Activated CD4-positive, alpha-beta T cell treated with anti-CD3 and anti-CD28 coated beads for 48 hours (primary cell): ENCODE results near the gene PTBP2.
"Not testable (repeated sequence)": the region's sequence is repeated elsewhere in the genome, so short reads cannot be mapped to it uniquely, and the experiment has no call there.

Source experiments
- DNase-seq: peaks from one replicate; pipeline ENCODE4 v3.0.0-alpha.2; 2020

Gene PTBP2

DNA sequence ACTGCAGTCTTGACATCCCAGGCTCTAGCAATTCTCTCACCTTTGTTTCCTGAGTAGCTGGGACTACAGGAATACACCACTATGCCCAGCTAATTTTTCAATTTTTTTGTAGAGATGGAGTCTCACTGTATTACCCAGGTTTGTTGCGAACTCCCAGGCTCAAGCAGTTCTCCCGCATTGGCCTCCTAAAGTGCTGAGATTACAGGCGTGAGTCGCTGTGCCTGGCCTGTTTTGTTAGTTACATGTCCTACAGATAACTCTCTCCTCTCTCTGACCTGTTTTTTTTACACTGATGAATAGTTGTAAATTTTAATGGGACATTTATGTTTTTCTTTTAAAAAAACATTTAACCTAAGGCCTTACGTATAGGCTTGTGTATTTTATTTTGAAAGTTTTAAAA is 19.8 kb downstream of the PTBP2 start:
- no peak for DNase-seq

DNA sequence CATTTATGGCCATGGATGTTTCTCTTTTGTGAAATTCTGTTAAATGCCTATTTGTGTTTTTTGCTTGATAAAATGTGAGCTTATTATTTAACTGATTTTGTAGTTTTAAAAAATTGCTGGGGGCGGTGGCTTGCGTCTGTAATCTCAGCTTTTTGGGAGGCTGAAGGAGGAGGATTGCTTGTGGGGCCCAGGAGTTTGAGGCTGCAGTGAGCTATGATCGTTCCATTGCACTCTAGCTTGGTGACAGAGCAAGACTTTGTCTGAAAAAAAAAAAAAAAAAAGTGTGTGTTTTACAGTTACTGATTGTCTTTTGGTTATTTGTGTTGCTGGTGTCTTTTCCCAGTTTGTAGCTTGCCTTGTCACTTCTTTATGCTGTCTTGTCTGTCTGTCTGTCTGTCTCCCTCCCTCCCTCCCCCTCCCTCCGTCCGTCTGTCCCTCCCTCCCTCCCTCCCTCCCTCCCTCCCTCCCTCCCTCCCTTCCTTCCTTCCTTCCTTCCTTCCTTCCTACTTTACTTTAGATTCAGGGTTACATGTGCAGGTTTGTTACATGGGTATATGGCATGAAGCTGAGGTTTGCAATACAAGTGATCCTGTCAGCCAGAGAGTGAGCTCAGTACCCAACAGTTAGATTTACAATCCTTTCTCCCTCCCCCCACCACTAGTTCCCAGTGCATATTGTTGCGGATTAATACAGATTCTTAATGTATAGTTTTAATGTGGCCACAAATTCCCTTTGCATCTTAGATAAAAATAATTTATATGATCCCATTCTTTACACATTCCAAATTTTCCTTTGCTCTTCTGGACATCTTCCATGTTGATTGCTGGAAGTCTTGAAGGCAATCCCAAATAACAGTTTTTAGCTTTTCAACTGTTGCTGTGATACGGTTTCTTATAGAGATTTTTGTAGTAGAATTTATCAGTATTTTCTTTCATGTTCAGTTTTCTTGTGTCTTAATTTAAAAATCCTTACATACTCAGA is 25.1 kb downstream of the PTBP2 start:
- no peak for DNase-seq

DNA sequence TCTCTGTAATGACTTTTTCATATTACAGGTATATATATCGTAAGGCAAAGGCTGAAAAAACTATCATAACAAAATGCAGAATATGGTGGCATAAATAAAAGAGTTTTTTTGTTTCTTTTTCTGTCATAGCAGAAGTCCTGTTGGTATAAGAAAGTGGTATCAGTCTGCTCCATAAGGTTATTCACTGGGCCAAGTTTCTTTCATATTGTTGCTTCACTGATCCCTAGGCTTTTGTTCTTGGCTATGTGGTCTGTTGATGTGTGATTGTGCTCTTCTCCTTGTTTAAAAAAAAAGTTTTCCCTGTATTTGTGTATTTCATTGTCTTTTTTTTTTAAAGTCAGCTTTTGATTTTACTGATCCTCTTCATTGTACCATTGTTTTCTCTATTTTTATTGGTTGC is 26.0 kb downstream of the PTBP2 start:
- no peak for DNase-seq

DNA sequence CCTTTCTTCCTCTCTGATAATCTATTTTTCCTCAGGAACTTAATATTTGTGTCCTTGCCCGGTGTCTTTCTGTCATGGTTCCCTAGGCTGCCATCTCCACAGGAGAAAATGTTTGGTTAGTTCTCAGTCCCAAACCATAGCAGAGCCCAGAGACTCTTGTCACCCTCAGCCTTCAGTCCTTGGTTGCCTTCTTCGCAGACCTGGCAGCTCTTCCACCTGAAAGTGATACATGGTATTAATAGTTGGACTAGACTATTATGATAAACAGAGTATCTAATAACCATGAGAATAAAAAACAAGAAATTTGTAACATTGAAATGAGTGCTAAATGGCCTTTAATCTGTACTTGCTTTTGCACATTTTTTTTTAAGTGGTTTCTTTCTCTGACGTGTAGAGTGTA is 26.5 kb downstream of the PTBP2 start:
- DNase-seq: no peak

DNA sequence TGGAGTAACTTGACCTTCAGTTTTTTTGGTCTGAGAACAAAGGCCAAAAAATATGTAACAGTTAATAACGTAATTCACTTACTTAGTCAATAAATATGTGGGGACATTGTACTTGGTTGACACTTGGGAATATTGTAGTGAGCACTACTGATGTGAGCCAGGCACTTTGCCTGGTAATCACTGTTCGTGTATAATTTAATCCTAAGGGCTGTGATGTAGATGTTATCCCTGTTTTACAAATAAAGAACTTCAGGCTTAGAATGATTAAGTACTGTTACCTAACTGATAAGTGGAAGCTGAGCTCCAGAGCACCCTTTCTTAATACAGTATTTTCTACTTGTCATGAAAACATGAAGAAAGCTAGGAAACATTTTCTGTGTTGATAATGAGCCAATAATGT is 28.0 kb downstream of the PTBP2 start:
- DNase-seq: no peak

DNA sequence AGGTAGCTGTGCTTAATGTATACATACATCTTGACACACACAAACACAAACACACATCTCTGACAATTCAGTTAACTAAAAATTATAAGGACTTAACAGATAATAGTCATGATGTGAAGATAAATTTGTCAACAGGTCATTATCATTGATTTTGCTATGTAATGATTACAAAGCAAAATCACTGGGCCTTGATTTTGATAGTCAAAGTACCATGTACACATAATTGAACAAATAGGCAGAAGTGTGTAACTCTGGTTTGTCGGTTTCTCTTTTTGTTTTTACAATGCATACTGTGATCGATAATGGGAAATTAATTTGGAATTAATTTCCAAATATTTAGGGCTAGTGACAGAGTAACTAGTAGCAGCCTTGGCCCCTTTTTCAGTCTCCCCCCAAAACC is 30.8 kb downstream of the PTBP2 start:
- no peak for DNase-seq

DNA sequence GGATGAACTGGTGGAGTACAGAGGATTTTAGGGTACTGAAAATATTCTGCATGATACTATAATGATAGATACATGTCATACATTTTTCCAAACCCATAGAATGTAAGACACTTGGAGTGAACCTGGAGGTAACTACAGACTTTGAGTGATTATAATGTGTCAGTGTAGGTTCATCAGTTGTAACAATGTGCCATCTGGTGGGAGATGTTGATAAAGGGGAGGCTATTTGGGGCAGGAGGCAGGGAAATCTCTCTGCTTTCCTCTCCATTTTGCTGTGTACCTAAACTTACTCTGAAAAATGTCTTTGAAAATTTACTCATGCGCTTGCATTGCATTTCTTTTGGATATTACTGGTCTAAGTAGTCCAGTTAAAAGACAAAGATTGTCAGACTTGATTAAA is 35.2 kb downstream of the PTBP2 start:
- DNase-seq: no peak

DNA sequence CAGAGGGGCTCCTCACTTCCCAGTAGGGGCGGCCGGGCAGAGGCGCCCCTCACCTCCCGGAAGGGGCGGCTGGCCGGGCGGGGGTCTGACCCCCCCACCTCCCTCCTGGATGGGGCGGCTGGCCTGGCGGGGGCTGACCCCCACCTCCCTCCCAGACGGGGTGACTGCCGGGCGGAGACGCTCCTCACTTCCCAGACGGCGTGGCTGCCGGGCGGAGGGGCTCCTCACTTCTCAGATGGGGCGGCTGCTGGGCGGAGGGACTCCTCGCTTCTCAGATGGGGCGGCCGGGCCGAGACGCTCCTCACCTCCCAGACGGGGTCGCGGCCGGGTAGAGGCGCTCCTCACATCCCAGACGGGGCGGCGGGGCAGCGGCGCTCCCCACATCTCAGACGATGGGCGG is 41.0 kb downstream of the PTBP2 start:
- not testable (repeated sequence) for DNase-seq

DNA sequence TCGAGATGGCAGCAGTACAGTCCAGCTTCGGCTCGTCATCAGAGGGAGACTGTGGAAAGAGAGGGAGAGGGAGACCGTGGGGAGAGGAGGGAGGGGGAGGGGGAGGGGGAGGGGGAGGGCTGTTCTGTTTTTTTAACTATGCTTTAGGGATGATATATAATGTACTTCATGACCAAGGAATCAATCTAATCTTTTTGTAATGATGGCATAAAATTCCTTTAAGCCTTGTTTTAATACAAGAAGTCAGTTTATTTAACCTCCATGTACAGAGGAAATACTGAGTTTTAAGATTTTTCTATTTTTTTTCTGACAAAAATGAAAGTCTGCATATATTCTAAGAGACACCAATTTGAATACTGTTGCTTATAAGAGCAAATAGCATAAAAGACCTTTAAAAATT is 41.9 kb downstream of the PTBP2 start:
- no peak for DNase-seq

DNA sequence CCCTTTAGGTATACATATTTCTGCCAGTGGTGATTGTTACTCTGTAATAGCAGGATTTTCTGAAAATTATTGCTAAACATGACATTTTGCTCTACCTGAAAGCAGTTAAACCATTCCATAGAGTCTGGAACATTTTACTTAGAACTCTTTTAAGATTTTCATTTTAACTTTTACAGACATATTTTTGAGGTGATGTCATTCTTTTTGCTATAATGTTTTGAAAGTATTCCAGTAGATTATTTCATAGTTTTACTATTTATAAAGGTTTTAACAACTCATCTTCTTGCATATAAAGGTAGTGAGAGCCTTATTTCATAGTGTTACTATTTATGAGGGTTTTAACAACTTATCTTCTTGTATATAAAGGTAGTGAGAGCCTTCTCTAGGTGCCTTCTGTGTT is 42.9 kb downstream of the PTBP2 start:
- DNase-seq: no peak

DNA sequence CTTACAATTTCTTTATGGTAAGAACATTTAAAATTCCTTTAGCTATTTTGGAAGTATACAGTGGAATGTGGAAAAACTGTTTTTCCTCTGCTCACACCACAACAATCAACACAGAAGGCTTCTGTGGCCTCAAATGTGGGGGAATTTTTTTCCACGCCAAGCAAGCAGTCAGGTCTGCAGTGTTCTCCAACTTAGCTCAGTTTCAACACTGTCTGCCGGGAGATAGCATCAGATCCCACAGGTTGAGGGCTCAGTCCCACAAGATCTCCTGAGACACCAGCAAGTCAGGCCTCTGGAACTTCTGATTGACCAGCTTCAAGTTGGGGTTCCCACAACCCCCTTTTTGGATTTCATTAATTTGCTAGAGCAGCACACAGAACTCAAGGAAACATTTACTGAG is 50.3 kb downstream of the PTBP2 start:
- no peak for DNase-seq

DNA sequence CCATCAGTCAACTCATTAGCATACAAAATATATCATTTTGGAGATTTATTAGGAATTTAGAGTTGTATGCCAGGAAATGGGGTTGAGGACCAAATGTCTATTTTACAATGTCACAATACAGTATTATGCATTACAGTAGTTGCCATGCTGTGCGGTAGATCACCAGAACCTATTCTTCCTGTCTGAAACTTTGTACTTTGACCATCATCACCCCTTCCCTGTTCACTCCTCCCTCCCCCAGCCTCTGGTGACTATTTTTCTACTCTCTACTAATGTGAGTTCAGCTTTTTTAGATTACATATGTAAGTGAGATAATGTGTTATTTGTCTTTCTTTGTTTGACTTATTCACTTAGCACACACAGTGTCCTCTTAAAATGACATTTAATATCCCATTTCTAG is 50.8 kb downstream of the PTBP2 start:
- DNase-seq: no peak

DNA sequence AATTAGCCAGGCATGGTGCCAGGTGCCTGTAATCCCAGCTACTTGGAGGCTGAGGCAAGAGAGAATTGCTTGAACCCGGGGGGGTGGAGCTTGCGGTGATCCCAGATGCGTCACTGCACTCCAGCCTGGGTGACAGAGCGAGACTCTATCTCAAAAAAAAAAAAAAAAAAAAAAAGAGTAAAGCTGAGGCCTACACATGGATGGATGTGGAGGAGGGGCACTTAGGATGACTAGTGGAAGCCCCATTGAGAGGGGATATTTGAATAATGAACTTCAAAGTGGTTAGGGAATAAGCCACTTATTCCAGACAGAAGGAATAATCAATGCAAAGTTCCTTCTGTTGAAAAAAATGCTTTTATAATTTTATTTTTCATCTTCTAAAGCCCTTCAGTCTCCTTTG is 51.4 kb downstream of the PTBP2 start:
- DNase-seq: no peak

DNA sequence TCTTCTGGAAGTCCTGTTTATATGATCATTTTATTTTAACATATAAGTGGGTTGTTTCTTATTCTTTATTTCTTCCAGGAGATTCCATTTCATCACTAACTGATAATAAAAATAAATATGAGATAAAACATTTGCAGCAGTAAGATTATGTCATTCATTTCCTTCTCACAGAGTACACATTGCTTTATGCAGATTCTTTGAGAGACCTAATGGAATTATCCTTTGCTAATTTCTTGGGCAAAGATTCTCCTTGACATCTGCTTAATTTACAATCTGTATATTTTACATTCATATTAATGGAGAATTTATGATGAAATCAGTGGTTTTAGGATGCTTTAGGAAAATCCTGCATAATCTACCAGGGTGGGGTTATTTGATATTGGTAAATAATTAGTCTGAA is 60.6 kb downstream of the PTBP2 start:
- no peak for DNase-seq

DNA sequence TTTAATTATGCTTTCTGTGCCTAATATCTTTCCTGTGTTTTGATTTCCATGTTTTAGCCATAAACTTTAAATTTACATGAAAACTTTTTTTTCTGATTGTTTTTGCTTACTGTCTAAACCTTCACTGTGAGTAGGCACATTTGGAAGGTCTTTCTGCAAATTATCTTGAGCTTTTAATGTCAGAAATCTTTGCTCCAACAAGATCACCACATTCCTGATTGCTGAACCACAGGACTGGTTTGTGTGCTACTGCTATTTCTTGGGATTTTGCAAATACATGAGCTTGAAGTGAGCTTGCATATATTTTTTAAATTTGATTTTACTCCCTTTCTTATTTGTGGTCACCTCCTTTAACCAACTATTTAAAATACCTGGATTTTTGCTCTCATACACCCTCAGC is 61.3 kb downstream of the PTBP2 start:
- no peak for DNase-seq

DNA sequence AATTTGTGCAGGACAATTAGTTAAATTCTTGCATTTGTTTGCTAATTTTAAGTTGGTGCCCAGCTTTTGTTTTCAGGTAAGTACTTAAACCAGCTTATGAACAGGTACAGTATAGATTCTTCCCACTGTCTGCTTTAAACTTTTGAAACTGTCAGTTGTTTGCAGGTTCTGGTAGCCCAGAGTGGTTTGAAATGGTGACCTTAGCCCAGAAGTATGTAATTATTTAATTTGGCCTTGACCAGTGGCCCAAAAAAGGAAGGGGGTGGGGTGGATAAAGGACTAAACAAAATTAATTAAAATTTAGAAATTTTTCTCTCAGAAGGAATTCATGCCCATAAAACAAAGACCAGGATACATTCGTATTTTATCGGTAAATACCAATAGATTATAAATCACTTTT is 69.0 kb downstream of the PTBP2 start:
- DNase-seq: no peak

DNA sequence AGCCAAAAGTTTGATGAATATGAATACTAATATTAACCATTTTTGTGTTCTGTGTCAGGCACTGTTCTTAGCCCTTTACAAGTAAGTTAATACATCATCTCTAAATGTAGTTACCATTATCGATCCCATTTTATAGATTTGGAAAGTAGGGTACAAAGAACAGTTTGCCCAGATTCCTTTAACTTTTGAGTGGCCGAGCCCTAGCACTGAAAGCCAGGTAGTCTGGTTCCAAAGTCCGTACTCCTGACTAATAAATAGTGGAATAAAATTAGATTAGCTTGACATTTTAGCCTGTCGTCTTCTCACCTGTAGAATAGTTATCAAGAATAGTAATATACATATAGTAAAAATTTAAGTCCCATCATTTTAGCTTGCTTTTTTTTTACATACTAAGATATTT is 70.6 kb downstream of the PTBP2 start:
- no peak for DNase-seq

DNA sequence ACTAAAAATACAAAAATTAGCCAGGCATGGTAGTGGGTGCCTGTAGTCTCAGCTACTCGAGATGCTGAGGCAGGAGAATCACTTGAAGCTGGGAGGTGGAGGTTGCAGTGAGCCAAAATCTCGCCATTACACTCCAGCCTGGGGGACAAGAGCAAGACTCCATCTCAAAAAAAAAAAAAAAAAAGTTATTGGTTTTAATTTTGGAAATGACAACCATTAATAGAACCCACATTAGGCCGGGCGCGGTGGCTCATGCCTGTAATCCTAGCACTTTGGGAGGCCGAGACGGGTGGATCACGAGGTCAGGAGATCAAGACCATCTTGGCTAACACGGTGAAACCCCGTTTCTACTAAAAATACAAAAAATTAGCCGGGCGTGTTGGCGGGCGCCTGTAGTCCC is 80.1 kb downstream of the PTBP2 start:
- not testable (repeated sequence) for DNase-seq

DNA sequence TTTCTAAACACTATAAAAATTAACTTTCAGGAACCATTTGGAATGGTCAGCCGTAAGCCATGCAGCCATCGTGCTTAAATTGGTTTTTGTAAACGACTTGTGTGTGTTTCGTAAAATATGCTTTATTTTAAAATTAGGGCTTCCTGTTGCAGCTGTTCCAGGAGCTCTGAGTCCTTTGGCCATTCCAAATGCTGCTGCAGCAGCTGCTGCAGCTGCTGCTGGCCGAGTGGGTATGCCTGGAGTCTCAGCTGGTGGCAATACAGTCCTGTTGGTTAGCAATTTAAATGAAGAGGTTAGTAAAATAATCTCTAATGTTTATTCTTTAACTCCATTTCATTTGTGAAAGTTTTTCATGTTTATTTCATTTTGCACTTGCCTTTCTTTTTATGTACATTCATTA is 83.1 kb downstream of the PTBP2 start:
- DNase-seq: no peak

DNA sequence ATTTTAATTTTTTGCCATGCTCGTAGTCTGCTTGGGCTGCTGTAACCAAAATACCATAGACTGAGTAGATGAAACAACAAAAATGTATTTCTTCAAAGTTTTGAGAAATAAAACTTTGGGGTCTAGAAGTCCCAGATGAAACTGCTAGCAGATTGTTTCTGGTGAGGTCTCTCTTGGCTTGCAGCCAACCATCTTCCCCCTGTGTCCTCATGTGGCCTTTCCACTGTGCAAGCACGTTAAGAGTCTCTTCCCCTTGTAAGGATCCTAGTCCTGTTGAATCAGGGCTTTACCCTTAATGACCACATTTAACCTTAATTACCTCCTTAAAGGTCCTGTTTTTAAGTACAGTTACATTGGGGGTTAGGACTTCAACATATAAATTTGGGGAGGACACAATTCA is 86.6 kb downstream of the PTBP2 start:
- DNase-seq: no peak

DNA sequence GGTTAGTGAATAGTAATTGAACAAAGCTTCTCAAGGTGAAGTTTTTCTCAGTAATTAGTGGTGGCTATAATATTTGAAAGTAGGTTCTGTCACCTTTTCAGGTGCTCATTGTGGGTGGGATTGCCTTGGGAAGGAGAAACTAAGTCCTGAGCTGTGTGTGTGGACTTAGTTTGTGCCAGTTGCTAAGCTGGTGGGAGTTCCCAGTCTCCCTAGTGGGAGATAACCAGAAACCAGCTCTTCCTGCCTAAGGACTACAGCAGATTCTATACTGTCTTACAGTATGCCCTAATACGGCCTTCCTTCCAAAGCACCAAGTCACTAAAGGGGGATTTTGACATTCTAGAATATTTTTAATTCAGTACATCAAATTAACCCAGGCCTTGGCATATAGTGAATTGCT is 94.3 kb downstream of the PTBP2 start:
- no peak for DNase-seq

DNA sequence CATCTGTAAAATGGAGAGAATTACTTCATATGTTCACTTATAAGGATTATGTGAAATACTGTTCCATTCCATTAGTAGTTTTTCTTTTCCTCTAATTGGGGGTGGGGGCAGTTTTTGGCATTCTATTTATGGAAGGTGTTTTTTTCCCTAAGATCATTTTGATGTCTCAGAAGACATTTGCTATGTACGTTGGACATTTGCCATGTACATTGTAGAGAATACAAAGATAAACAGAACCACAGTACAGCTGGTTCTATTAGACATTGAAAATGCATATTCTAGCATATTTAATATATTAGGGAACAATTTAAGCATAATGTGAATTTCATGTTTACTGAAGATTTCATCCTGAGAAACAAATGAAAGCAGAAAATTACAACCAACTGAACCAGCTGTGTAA is 98.5 kb downstream of the PTBP2 start:
- DNase-seq: no peak

DNA sequence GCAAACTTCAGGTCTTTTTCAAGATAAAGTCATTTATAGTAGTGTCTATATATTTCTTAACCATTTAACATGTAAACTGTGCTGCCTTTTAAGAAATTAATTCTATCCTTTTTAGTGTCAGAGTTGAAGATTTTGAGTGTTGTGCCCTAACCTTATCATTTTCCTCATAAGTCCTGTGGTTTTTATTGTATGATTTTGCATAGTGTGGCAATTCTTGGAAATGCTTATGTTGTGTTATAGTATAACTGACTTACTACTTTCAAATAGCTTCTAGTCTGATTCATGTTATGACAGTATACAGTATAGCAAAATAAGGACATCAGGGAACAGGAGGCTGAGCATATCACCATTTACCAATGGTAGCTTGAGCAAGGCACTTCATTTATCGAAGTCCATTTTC is 99.1 kb downstream of the PTBP2 start:
- DNase-seq: no peak

DNA sequence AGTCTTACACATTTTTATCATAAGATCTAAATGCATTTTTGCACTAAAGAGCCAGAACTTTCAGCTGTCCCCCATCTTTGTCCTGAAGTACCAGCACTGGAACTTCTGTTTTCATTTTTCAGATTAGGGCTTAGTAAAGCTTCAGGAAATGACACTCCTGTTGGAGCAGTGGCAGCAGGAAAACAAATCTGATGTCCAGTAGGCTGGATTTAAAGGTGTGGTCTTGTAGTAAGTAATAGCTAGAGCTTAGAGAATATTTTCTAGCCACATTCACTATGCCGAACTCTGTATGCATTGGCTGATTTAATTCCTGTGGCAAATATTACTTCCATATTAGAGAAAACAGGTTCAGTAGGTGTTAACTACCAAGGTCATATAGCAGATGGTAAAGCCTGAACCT is 103.6 kb downstream of the PTBP2 start:
- no peak for DNase-seq

DNA sequence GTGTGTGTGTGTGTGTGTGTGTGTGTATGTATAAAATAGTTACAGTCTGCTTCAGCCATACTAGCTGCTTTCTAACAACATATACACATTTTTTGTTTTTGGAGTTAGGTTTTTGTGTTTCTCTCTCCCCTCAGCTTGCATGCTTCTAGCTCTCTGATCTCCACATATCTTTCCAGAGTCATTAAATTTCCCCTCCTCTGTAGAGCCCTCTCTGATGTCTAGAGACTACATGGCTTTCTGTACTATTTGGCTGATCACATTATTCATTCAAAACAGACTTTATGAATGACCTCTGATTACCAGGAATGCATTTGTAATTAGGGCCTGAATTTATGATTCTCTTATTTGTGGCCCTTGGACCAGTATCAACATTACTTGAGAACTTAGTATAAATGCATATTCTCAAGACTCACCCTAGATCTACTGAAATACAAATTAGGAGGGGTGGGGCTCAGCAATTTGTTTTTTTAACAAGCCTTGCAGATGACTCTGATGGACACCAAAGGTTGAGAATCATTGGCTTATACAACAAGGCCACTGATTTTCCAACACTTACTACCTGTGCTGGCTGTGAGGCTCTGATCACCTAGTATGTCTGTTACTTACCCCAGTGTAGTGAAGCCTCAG is 104.5 kb downstream of the PTBP2 start:
- no peak for DNase-seq
